Kasumi-1 (cell line): Measurements from ENCODE around the gene ACOXL.

Experiments used
- DNase-seq, 2 experiments: peaks; one replicate each; lab custom pipeline; 2025; lab: John Stamatoyannopoulos, UW

The ACOXL gene

DNA sequence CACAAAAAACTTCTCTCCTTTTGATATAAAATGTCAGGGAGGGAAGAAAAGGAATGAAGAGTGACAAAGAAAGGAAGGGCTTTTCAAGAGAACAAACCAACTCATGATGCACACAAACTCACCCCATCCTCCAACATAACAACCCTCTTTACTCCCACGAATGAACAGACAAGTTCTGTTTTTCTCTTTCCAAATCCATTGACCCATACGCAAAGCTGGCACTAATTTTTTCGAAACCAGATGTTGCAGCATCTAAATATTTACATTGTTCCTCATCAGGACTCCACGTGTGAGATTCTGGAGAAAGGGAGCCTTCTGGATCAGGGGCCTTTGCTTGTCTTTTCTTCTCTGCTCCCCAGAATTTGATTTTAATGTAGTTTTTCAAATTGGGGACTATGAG is 245.0 kb downstream of the ACOXL start:
- no peak for DNase-seq

DNA sequence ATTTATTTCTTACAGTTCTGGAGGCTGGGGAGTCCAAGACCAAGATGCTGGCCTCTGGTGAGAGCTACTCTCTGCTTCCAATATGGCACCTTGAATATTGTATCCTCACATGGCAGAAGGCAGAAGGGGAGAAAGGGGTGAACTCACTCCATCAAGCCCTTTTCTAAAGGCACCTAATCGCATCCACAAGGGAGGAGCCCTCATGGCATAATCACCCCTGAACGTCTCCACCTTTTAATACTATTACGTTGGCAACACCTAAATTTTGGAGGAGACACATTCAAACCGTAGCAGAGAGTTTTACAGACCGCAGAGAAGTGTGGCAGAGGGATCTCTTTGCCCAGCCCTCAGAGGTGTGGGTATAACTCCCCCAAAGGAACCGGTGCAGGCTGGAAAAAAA is 245.8 kb downstream of the ACOXL start:
- no peak for DNase-seq

DNA sequence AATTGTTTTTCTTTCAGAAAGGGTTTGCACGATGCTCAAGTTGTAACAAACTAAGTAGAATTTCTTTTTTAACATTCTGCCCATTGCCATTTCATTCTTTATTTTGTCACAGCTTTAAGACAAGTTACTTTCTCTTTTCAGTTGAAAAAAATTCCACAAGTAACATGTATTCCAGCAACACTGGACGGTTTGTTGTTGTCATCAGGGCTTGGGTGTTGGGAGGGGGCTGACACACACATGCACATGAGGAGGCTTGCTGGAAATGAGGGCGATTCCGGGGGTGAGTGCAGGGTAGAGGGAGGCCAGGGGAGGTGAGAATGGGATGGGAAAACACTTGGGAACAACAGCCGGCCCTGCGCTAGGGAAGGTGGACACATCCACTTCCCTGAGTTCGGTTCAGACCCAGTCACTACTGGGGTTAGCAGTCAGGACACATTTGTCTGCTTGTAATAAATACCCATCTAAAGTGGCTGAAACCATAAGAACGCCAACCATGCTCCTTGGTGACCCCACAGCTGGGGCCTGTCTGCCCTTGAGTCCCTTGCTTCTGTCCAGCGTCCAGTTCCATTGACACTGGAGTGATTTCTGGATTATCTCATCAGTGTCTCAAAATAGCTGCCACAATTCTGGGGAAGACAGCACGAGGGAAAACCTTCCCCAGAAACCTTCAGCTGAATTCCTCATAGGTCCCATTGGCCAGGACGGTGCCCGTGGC is 246.5 kb downstream of the ACOXL start:
- DNase-seq = no peak

DNA sequence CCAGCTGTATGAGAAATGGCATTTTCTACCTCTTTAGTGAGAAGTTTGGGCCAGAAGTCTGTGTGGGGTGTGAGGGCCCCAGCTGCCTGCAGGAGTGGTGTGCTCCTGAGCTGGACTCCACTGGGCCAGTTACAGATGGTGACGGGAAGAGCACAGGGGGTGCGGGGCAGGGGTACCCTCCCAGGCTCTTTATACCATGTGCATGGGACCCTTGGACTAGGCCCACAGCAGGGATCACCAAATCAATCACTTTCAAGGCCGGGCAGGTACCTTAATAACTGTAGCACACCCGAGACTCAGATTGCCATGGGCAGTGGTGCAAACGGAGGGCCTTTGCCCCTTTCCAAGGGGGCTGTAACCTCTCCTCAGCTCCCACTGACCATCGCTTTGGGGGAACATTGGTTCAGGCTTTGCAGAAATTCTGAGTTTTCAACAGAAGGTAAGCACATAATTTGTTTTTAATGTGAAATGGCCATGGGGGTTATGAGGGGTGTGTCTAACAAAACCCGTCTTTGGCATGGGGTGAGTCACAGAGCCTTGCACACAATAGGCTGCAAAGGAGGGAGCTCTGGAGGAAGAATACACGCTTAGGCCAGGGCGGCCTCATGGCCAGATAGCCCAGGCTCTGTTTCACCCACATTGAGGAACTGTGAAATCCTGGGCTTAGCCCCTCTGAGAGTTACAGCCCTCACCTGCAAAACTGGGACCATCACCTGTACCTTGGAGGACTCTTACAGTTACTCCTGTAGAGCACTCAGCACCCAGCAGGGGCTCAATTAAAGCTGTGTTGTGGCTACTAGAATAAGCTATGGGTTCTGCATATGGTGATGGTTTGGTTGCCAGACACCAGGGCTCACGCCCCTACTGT is 247.3 kb downstream of the ACOXL start:
- no peak for DNase-seq

DNA sequence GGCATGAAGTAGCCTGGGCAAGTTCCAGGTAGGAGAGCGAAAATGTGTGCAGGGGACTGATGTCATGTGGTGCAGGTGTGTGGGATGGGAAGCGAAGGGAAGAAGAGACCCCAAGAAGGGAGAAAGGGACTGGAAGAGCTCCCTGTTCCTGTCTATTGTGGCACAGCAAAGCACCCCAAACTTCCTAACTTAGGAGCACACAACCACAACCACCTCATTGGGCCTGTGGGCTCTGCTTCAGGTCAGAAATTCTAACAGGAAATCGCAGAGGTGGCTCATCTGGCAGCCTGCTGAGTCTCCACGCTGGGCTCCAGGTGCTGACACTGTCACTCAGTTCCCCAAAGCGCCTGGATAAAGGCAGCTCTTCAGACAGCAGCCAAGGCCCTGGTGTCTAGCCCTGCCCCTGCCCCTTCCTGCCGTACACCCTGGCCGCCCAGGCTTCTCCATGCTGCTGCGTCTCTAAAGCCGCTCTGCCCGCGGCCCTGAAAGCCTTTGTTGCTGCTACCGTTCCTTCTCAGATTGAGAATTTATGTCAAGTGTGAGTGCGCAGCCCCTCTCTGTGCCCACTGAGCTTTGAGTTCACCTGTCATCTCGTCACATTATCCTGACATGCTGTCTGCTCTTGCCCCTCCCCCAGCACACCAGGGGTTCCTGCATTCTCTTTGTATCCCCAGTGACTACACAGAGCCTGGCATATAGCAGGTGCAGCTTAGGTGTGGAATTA is 248.1 kb downstream of the ACOXL start:
- DNase-seq = no peak

DNA sequence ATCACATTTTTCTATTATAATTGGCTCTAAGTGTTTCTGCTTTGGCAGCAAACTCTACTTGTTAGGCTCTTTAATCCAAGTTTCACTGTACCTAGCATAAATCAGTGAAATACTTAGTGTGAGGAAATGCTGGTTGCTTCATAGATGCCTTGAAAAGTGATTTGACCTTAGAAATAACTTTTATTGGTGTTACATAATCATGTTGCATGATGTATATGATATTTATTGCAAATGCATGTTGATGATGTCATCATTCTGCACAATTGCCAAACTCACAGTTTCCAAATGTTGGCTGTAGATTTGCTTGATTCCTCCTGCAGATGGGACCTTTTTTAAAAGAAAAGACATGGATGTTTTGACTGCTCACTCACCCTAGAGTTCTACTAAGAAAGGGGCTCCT is 250.8 kb downstream of the ACOXL start:
- no peak for DNase-seq

DNA sequence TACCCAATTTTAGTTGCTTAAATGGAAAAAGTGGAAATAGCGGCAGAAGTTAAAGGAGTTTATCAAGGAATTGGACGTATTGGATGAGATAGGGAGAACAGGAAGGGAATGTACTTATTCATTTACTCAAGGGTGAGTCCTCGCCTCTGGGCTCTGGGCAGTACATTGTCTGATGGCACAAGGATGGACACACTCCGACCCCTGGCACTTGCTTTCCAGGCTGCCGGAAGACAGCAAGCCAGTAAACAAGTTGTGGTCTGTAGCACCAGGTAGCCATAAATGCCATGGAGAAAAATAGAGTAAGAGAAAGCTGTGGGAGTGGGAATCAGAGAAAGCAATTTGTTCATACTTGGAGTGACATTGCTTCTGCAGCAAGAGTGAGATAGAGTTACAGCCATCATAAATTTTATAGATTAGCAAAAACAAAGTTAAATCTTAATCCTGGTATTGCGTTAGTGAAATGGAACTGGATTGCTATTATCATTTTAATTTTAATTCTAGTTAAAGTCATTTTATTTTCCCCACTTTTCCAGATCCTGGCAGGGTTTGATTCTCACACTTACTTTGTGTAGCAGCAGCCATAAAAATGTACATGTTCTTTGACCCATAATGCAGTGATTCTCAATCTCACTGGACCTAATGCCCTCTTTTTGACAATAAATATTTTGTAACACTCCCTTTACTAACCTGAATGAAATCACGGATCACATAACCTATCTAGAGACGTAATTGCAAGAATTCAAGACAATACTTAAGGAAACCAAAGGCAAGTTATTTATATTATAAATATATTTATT is 252.5 kb downstream of the ACOXL start:
- DNase-seq = no peak

DNA sequence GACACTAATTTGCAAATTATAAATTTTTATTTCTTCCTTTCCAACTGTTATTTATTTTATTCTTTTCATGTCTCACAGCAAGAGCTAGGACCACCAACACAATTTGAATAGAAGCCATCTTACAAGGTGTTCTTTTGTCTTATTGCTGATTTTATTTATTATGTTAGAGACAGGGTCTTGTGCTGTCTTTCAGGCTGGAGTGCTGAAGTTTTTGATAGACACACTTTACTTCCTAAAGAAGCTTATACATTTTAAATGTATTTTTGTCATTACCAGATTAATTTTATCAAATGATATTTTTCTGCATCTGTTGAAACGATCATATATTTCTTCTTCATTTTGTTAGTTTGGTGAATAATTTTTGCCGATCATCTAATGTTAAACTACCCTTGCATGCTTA is 258.1 kb downstream of the ACOXL start:
- DNase-seq = no peak

DNA sequence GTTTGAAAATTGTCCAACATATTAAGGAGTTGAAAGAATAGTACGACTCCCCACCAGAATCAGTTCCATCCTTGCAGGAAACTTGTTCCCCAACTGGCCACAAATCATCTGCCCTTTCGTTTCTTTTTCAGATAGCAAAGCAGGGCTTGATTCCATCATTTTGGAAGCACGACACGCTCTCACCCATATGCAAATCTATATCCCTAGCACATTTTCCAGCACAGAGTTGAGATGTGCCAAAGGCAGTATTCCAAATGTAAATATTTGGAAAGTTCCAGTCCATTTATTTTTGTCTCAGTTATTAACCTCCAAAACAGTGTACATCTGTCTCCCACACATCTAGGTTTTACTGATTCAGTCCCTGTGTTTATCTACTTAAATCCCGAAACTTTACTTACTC is 259.5 kb downstream of the ACOXL start:
- no peak for DNase-seq

DNA sequence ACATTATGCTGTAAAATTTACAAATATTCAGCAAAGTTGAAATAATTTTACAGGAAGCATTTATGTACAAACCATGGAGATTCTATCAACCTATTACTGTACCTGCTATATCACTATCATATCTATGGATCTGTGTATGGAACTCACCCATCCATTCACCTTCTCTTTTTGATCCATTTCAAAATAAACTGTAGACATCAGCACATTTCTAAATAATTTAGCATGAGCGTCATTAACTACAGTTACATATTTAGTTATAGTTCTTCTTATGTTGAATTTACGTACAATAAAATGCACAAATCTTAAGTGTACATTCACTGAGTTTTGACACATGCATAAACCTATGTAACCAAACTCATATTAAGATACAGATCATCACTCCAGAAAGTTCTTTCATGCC is 260.5 kb downstream of the ACOXL start:
- no peak for DNase-seq

DNA sequence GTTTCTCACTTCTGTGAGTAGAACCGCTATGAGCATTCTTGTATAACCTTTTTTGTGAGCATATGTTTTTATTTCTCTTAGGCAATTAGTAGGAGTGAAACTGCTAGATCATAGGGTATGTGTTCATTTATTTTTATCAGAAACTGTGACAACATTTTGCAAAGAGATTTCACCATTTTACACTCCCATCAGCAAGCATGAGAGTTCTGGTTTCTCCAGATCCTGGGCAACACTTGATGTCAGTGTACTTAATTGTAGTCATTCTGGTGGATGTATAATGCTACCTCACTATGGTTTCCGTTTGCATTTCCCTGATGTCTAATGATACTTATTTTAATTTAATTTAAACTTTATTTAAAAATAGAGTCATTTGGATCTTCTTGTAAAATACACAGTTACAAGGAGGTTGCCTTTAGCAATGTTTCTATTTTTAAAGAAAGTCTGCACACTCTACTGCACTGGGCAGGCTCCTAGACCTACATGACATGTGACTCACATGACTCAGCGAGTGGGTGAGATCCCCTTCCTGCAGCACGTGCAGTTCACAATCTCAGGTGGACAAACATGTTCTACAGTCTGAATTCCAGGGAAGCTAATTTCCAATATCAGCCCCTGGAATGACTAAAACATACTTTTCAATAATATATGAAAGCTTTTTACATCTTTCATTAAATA is 261.3 kb downstream of the ACOXL start:
- peak; percentile 65 to 80 for DNase-seq

DNA sequence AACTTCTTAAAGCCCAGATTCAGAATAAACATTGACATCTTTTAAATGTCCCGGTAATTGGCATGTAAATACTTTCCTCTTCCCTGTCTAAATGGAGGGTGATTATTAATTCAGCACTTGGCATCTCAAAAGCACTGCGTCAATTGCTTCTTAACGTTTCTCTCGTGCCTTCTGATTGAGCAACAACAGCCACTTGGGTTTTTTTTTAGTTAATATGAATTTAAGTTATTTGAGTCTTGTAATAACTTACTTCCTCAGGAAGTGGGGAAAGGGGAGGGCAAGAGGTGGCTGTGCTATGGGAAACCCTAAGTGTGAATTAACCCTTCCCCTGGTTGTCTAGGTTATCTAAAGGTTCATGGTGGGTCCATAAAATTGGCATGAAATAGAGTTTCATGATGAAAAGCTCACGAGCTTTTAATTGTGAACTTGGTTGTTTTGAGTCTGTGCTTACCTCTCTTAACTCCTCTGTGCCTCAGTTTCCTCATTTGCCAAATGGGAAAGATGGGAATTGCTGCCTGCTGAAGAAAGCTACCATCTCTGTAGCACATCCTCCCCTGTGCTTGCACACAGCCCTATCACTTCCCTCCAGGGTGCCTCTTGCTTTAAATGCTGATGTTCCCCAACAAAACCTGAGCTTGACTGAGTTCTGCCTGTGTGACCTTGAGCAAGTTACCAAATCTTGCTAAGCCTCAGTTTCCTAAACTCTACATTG is 262.0 kb downstream of the ACOXL start:
- peak; percentile 93 to 94 for DNase-seq

DNA sequence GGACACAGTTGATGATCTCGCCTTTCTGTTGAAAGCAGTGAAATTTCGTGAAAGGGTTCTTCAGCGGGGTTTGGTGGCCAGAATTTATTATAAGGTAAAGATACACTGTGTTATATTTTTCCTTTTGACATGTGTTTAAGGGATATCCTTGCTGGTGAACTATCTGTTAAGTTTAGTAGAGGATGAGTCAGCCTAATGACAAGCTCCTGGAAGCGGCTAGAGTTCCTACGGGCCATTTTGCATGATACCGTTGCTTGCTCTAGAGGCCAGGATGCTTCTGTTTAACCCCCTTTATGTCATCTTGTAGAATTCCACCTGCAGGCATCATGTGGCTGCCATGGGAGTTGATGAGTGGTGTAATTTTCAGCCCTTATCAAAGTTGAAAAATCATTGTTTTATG is 263.5 kb downstream of the ACOXL start:
- DNase-seq = no peak

DNA sequence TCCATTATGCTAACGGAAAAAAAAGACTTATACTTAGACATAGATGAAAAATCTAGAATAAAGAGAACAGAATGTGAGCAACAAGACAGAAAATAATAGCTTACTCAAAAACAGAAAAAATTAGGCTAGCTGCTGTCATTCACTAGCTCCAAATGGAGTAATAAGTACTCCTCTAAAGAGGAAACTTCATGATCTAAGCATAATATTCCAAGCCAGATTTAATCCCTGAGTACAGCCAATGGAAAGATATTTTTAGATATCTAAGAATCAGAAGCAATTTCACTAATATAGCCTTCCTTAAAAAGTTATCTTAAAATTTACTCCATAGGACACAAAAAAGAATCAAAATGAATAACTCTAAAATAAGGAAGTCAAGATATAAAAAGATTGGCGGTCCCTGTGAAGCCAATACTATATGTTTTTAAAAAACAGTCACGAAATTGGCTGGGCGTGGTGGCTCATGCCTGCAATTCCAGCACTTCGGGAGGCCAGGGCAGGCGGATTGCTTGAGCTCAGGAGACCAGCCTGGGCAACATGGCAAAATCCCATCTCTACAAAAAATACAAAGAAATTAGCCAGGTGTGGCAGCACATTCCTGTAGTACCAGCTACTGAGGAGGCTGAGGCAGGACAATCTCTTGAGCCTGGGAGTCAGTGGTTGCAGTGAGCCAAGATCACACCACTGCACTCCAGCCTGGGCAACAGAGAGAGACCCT is 265.1 kb downstream of the ACOXL start:
- no peak for DNase-seq

DNA sequence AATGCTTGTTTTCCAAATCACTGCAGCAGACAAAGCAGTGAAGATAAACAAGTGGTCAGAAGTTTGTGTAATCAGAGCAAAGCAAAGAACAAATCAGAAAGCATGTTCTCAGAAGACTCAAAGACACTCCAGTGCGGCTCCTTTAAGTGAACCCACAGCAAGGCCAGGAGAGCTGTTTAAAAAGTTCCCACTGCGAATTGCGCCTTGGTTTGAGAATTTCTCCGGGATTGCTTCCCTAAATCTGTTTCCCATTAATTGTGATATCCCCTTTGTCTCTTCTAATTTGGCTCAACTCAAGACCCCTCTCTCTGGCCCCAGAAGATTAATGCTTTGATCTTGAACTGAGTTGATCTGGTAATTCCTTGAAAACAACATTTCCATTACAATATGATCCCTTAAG is 265.9 kb downstream of the ACOXL start:
- no peak for DNase-seq

DNA sequence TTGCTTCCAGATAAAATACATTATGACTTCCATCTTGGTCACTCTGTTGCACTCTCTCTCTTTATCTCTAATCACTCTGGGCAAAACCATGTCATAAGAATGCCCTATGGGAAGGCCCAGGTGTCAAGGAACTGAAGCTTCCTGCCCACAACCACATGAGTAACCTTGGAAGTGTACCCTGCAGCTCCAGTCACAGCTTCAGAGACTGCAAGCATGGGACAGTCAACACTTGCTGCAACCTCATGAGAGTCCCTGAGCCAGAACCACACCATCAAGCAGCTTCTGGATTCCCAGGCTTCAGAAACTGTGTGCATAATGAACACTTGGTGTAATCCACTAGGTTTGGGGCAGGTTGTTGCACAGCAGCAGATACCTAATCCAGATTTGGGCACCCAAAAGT is 267.3 kb downstream of the ACOXL start:
- no peak for DNase-seq

DNA sequence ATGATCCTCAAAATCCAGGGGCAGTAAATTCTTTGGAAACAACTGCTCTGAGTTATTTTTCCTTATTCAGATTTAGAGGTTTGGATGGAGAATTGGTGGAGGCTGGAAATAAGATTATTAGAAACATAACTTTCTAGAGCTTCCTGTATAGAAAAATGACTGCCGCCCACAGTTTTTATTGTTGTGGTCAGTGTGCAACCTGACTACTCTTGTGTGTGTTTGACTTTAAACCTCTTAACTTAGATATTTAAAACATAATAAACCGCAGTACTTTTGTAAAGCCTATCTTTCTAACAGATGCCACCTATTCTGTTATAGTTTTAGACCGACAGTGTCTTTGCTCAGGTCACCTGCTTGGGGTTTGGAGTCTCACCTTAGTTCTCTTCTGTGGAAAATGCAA is 272.9 kb downstream of the ACOXL start:
- DNase-seq = no peak

DNA sequence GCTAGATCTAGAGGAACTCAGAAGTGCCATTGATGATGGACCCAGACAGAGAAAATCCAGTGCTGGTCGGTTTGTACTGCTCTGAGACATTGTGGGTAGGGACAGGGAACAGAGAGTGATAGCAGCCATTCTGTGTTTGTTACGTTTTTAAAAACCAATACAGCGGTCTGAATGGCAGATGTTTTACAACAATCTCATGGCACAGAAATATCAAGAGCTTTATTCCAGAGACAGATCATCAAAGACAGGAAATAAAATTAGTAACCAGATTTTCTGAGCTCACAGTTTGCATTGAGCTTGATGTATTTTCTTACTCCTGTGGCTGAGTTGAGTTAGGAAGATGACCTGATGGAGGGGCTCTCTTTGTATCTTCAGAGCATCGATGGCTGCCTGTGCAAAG is 273.4 kb downstream of the ACOXL start:
- no peak for DNase-seq

DNA sequence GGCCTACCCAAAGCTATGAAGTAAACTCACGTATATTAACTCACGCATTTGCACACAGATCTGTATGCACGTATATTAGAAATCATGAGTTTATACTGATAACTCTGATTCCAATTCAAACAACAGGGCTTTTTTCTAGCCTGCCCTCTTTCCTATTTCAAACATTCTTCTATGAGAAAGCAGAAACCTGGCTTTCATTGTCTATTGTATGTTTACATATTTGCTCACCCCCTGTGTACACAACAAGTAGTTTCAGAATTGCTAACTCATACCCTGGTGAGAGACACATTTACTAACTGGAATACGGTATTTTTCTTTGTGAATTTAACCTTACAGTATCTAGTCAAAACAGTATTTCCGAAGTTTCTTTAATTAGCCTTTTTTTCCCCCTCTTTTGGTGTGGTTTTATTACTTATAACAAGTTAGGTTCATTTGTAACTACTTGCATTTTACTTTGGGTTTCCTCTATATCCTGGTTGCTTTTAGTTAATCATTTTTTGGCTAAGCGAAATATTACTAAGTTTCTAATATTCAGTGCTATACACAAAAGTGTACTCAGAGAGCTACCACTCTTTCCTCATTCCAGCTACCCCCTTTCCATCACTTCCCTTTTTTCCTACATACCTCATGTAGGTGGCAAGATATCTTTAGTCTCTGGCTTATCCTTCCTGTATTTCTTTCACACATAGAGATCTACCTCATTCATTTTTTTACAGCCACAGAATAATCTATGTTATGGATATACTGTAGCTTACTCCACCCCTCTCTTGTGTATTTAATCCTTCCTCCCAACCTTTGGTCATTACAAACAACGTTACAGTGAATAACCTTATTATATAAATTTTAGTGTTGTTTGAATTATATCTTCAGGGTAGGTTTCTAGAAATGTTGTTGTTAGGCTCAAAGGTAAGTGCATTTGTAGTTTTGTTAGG is 275.6 kb downstream of the ACOXL start:
- DNase-seq = peak; percentile 23 to 31
